ENCODE results near the gene SMC6. TPM values are rescaled to one million over a fixed set of nuclear protein-coding genes. Genes with fewer than 3 reads are reported as not detected.
A peak's percentile ranks its signal among the peaks of the same experiment; 100 is the strongest.

Gene SMC6
- total RNA-seq, 1 experiment from 2014 or later, result 44.2 TPM

- peak; percentile 79 for DNase-seq
- H3K9me3 ChIP-seq (ENCODE audit: low read length), result no peaks in the 10 kb centered on the region; the same call in 1 of the 2 replicates
- no peaks in the 10 kb centered on the region for H3K79me2 ChIP-seq (ENCODE audit: low read length)
- H3K27me3 ChIP-seq (ENCODE audit: low read length), result no peaks in the 10 kb centered on the region
- peak overlapping the region; percentile 82 for H2AFZ ChIP-seq (ENCODE audit: low read length)
- H3K36me3 ChIP-seq (ENCODE audit: insufficient read depth, low read length), result 0 out of 2 replicates have a peak, but pooled peaks cover 3% of the 10 kb centered on the region
- peak overlapping the region; percentile 16; the same call in 1 of the 2 replicates for H3K9ac ChIP-seq (ENCODE audit: low read length)
- H3K4me2 ChIP-seq (ENCODE audit: low read depth, low read length, poor library complexity, severe bottlenecking), result peak overlapping the region; percentile 62
- H3K9me2 ChIP-seq (replicated peaks; ENCODE audit: insufficient read depth, low read length), result no peaks in the 10 kb centered on the region
- no peaks in the 10 kb centered on the region for H4K20me1 ChIP-seq (ENCODE audit: insufficient read depth, low read depth, low read length)
- H3K4me3 ChIP-seq (ENCODE audit: low read length), result peak overlapping the region; percentile 14
- H3K4me1 ChIP-seq (ENCODE audit: low read length), result peaks cover 37% of the 10 kb centered on the region
- H3K27ac ChIP-seq (ENCODE audit: low read length), result peak overlapping the region; percentile 86
These were observed 126.2 kb downstream of the SMC6 start for GRCh38 chr2:17627434-17627833.

DNA sequence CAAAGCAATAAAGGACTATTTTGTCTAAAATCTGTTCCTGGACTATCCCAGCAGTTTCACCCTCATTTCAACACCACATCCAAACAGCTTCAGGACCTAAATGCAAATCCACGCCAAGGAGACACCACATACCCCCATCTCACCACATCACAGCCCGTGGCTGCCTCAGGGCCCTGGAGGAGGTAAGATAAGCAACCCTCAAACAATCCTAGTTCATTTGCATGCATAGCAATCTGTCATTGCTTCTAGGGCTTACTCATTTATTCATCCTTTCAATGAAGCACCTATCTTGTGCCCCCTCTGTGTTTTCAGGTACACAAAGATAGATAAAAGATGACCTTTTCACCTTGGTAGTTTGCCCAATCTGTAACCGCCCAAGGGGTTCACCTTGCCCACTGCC lies 126.6 kb downstream of the SMC6 start:
- Histone ChIP-seq H3K4me2 (ENCODE audit: low read depth, low read length, poor library complexity, severe bottlenecking) (peak overlapping the region; percentile 62), H3K9me2 (replicated peaks; ENCODE audit: insufficient read depth, low read length) (no peaks in the 10 kb centered on the region), H3K36me3 (ENCODE audit: insufficient read depth, low read length) (0 out of 2 replicates have a peak, but pooled peaks cover 3% of the 10 kb centered on the region), H3K4me1 (ENCODE audit: low read length) (peaks cover 37% of the 10 kb centered on the region), H3K9me3 (ENCODE audit: low read length) (no peaks in the 10 kb centered on the region; the same call in 1 of the 2 replicates), H4K20me1 (ENCODE audit: insufficient read depth, low read depth, low read length) (no peaks in the 10 kb centered on the region), H3K27ac (ENCODE audit: low read length) (peak overlapping the region; percentile 86), H2AFZ (ENCODE audit: low read length) (peak overlapping the region; percentile 82), H3K27me3 (ENCODE audit: low read length) (no peaks in the 10 kb centered on the region), H3K79me2 (ENCODE audit: low read length) (no peaks in the 10 kb centered on the region), H3K4me3 (ENCODE audit: low read length) (peak overlapping the region; percentile 14), H3K9ac (ENCODE audit: low read length) (peak overlapping the region; percentile 16; the same call in 1 of the 2 replicates)
- DNase-seq, result peak; percentile 59

DNA sequence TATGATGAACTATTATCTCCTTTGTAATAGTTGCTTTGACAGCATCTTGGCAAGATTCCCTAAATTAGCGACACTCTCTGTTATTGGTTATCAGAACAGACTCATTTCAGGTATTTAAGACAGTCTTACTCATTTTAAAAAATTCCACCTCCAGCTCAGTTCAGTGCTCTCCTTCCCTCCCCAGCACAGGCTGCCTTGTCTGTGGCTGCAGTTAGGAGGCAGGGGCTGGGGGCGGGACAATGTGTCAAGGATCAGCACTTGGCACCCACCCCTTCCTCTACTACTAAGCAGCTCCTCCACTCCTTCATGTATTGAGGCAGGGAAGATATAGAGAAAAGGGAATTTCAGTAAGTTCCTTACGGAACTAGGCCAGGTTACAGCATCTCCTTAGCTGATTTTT lies 128.2 kb downstream of the SMC6 start:
- DNase-seq, result no peak
- no peak overlapping the region for H3K9ac ChIP-seq (ENCODE audit: low read length)
- peaks cover 42% of the 10 kb centered on the region for H3K4me1 ChIP-seq (ENCODE audit: low read length)
- H3K36me3 ChIP-seq (ENCODE audit: insufficient read depth, low read length), result 0 out of 2 replicates have a peak, but pooled peaks cover 3% of the 10 kb centered on the region
- no peaks in the 10 kb centered on the region; the same call in 1 of the 2 replicates for H3K9me3 ChIP-seq (ENCODE audit: low read length)
- no peaks in the 10 kb centered on the region for H4K20me1 ChIP-seq (ENCODE audit: insufficient read depth, low read depth, low read length)
- no peaks in the 10 kb centered on the region for H3K27me3 ChIP-seq (ENCODE audit: low read length)
- H3K27ac ChIP-seq (ENCODE audit: low read length), result no peak overlapping the region
- H3K4me2 ChIP-seq (ENCODE audit: low read depth, low read length, poor library complexity, severe bottlenecking), result no peak overlapping the region
- H3K79me2 ChIP-seq (ENCODE audit: low read length), result no peaks in the 10 kb centered on the region
- no peaks in the 10 kb centered on the region for H3K9me2 ChIP-seq (replicated peaks; ENCODE audit: insufficient read depth, low read length)
- H3K4me3 ChIP-seq (ENCODE audit: low read length), result no peak overlapping the region
- no peak overlapping the region for H2AFZ ChIP-seq (ENCODE audit: low read length)

DNA sequence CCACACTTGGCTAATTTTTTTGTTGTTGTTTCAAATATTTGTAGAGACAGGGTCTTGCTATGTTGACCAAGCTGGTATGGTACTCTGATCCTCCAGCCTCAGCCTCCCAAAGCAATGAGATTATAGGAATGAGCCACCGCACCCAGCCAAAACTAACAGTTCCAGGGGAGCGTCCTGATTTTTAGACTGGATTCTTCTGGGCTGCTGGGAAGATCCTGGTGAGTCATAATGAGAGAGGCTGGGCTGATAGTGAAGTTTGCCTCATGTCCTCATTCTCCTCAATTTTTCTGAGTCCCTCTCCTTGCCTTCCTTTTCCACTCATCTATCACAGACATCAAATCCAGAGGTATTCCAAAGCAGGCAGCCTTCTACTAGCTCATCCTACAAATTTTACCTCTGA lies 131.8 kb downstream of the SMC6 start:
- Histone ChIP-seq H3K36me3 (ENCODE audit: insufficient read depth, low read length) (no peaks in the 10 kb centered on the region), H3K27me3 (ENCODE audit: low read length) (no peaks in the 10 kb centered on the region)

GRCh38 chr2:17620841-17621240 lies 132.8 kb downstream of the SMC6 start:
- Histone ChIP-seq H4K20me1 (ENCODE audit: insufficient read depth, low read depth, low read length) (no peaks in the 10 kb centered on the region), H2AFZ (ENCODE audit: low read length) (no peak overlapping the region), H3K27ac (ENCODE audit: low read length) (no peak overlapping the region), H3K4me2 (ENCODE audit: low read depth, low read length, poor library complexity, severe bottlenecking) (peak overlapping the region; percentile 16), H3K4me1 (ENCODE audit: low read length) (peaks cover 27% of the 10 kb centered on the region), H3K4me3 (ENCODE audit: low read length) (no peak overlapping the region), H3K27me3 (ENCODE audit: low read length) (no peaks in the 10 kb centered on the region), H3K36me3 (ENCODE audit: insufficient read depth, low read length) (no peaks in the 10 kb centered on the region), H3K9me2 (replicated peaks; ENCODE audit: insufficient read depth, low read length) (no peaks in the 10 kb centered on the region), H3K9me3 (ENCODE audit: low read length) (no peaks in the 10 kb centered on the region), H3K79me2 (ENCODE audit: low read length) (no peaks in the 10 kb centered on the region), H3K9ac (ENCODE audit: low read length) (no peak overlapping the region)
- no peak for DNase-seq

More for the DNA sequence above, 131.8 kb downstream of the SMC6 start:
- no peak for DNase-seq
- H3K79me2 ChIP-seq (ENCODE audit: low read length), result no peaks in the 10 kb centered on the region
- H2AFZ ChIP-seq (ENCODE audit: low read length), result no peak overlapping the region
- peaks cover 27% of the 10 kb centered on the region for H3K4me1 ChIP-seq (ENCODE audit: low read length)
- no peak overlapping the region for H3K27ac ChIP-seq (ENCODE audit: low read length)
- H3K9ac ChIP-seq (ENCODE audit: low read length), result no peak overlapping the region
- no peak overlapping the region for H3K4me2 ChIP-seq (ENCODE audit: low read depth, low read length, poor library complexity, severe bottlenecking)
- no peak overlapping the region for H3K4me3 ChIP-seq (ENCODE audit: low read length)
- no peaks in the 10 kb centered on the region for H3K9me2 ChIP-seq (replicated peaks; ENCODE audit: insufficient read depth, low read length)
- no peaks in the 10 kb centered on the region for H4K20me1 ChIP-seq (ENCODE audit: insufficient read depth, low read depth, low read length)
- H3K9me3 ChIP-seq (ENCODE audit: low read length), result no peaks in the 10 kb centered on the region

DNA sequence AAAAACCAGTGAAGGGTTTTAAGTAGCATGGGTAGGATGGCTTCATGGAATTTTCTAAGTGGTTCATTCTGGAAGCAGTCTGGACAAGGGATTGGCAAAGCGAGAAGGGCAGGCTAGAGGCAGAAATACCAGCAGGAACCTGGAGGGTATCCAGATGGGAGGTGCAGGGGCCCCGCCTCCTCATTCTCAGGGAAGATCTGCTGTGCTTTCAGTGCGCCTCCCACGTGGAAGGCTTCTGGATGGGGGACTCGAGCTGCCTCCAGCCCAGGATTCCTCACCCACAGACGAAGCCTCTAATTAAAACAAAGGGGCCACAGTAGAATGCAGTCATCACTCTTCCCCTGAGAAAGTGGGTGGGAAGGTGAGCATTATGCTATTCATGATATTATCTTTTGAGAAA lies 133.3 kb downstream of the SMC6 start:
- no peak for DNase-seq
- Histone ChIP-seq H4K20me1 (ENCODE audit: insufficient read depth, low read depth, low read length) (no peaks in the 10 kb centered on the region), H3K4me1 (ENCODE audit: low read length) (peaks cover 32% of the 10 kb centered on the region), H3K9me3 (ENCODE audit: low read length) (no peaks in the 10 kb centered on the region), H3K27ac (ENCODE audit: low read length) (no peak overlapping the region), H3K27me3 (ENCODE audit: low read length) (no peaks in the 10 kb centered on the region), H3K9ac (ENCODE audit: low read length) (no peak overlapping the region), H3K36me3 (ENCODE audit: insufficient read depth, low read length) (no peaks in the 10 kb centered on the region), H3K79me2 (ENCODE audit: low read length) (no peaks in the 10 kb centered on the region), H3K4me2 (ENCODE audit: low read depth, low read length, poor library complexity, severe bottlenecking) (peak overlapping the region; percentile 16), H3K4me3 (ENCODE audit: low read length) (no peak overlapping the region), H3K9me2 (replicated peaks; ENCODE audit: insufficient read depth, low read length) (no peaks in the 10 kb centered on the region), H2AFZ (ENCODE audit: low read length) (no peak overlapping the region)

GRCh38 chr2:17617955-17618354 lies 135.7 kb downstream of the SMC6 start:
- Histone ChIP-seq H3K9ac (ENCODE audit: low read length) (no peak overlapping the region), H3K4me3 (ENCODE audit: low read length) (no peak overlapping the region), H4K20me1 (ENCODE audit: insufficient read depth, low read depth, low read length) (no peaks in the 10 kb centered on the region), H3K79me2 (ENCODE audit: low read length) (no peaks in the 10 kb centered on the region), H3K36me3 (ENCODE audit: insufficient read depth, low read length) (no peaks in the 10 kb centered on the region), H2AFZ (ENCODE audit: low read length) (no peak overlapping the region), H3K9me2 (replicated peaks; ENCODE audit: insufficient read depth, low read length) (no peaks in the 10 kb centered on the region), H3K4me2 (ENCODE audit: low read depth, low read length, poor library complexity, severe bottlenecking) (no peak overlapping the region), H3K27me3 (ENCODE audit: low read length) (no peaks in the 10 kb centered on the region), H3K27ac (ENCODE audit: low read length) (no peak overlapping the region), H3K4me1 (ENCODE audit: low read length) (peaks cover 30% of the 10 kb centered on the region), H3K9me3 (ENCODE audit: low read length) (no peaks in the 10 kb centered on the region)
- no peak for DNase-seq

- Histone ChIP-seq H3K36me3 (ENCODE audit: insufficient read depth, low read length) (no peaks in the 10 kb centered on the region), H3K4me2 (ENCODE audit: low read depth, low read length, poor library complexity, severe bottlenecking) (no peak overlapping the region), H3K4me3 (ENCODE audit: low read length) (no peak overlapping the region), H2AFZ (ENCODE audit: low read length) (no peak overlapping the region), H3K9me3 (ENCODE audit: low read length) (no peaks in the 10 kb centered on the region), H3K27me3 (ENCODE audit: low read length) (no peaks in the 10 kb centered on the region), H3K79me2 (ENCODE audit: low read length) (no peaks in the 10 kb centered on the region), H4K20me1 (ENCODE audit: insufficient read depth, low read depth, low read length) (no peaks in the 10 kb centered on the region), H3K9ac (ENCODE audit: low read length) (no peak overlapping the region), H3K4me1 (ENCODE audit: low read length) (peaks cover 30% of the 10 kb centered on the region), H3K27ac (ENCODE audit: low read length) (no peak overlapping the region), H3K9me2 (replicated peaks; ENCODE audit: insufficient read depth, low read length) (no peaks in the 10 kb centered on the region)
- no peak for DNase-seq
These were observed 136.1 kb downstream of the SMC6 start for GRCh38 chr2:17617516-17617915.
